Breast epithelium (tissue), 3 donors: ENCODE results near the gene PRPF4.

Source experiments
- POLR2AphosphoS5 ChIP-seq, 3 donors: sonication (generic); formaldehyde crosslinking; IDR thresholded peaks; one replicate each; pipeline ENCODE4 v1.6.1; 2017; ENCODE audit warnings: antibody characterized with exemption in 3 of 3
- TF ChIP-seq, protein P1 (sequence below), 3 donors: fragments of 450-650 bp; IDR thresholded peaks; one replicate each; pipeline ENCODE4 v1.5.1; 2016 to 2017; ENCODE audit warnings: antibody characterized with exemption in 3 of 3, mild to moderate bottlenecking in 3 of 3, moderate library complexity in 3 of 3

DNA sequence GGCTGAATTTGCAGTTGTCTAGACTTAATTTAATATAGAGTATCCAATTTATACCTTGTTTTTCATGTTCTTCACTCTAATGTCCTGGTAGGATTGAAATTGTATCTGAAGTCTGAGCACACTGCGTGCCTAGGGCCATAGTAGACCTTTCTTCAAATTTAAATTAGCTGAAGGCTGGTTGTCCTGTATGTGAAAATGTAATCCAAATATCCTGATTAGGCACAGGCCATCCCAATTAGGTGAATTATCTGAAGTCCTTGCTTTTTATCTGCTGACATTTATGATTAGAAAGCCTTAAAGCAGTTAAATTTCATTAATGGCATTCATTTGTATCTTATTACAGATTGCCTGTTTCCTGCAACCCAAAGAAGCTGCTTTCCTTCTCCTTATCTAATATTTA, 20.5 kb upstream of the PRPF4 start:
- TF ChIP-seq, protein P1, sequence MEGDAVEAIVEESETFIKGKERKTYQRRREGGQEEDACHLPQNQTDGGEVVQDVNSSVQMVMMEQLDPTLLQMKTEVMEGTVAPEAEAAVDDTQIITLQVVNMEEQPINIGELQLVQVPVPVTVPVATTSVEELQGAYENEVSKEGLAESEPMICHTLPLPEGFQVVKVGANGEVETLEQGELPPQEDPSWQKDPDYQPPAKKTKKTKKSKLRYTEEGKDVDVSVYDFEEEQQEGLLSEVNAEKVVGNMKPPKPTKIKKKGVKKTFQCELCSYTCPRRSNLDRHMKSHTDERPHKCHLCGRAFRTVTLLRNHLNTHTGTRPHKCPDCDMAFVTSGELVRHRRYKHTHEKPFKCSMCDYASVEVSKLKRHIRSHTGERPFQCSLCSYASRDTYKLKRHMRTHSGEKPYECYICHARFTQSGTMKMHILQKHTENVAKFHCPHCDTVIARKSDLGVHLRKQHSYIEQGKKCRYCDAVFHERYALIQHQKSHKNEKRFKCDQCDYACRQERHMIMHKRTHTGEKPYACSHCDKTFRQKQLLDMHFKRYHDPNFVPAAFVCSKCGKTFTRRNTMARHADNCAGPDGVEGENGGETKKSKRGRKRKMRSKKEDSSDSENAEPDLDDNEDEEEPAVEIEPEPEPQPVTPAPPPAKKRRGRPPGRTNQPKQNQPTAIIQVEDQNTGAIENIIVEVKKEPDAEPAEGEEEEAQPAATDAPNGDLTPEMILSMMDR (IDR thresholded peaks at IDR 0.05) = no peak
- no peak for TF ChIP-seq POLR2AphosphoS5 (IDR thresholded peaks at IDR 0.05)
